COLO668 (cell line): ENCODE results near the gene MEIS3.

Experiments
- DNase-seq: peaks from one replicate; lab custom pipeline; 2025; ENCODE audit not compliant: unreplicated experiment; lab: John Stamatoyannopoulos, UW

Gene MEIS3

GRCh38 chr19:47419030-47419783 lies at the start of gene MEIS3:
TSS of gene MEIS3 (minus strand) at chr19:47419527. CDS start at chr19:47419081, 446 bp downstream.
- DNase-seq, result no peak

- no peak for DNase-seq
Observed at GRCh38 chr19:47467914-47468313, 48.6 kb upstream of the MEIS3 start.

DNA sequence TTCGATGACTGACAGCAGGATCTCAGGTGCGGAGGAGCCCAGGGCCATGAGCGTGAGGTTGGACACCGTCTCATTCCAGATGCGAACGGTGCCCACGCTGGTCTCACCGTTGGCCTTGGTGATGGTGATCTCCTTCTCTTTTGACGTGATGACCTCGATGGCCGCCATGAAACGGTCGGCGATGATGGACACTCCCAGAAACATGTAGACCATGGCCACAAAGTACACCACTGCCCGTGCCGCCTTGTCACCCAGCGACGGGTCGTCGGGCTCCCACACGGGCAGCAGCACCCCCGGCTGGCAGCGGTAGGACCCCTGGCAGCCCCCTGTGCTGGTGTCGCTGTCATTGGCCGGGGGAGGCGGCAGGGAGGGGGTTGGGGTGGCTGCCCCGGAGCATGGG lies 46.6 kb upstream of the MEIS3 start:
- DNase-seq, result no peak

DNA sequence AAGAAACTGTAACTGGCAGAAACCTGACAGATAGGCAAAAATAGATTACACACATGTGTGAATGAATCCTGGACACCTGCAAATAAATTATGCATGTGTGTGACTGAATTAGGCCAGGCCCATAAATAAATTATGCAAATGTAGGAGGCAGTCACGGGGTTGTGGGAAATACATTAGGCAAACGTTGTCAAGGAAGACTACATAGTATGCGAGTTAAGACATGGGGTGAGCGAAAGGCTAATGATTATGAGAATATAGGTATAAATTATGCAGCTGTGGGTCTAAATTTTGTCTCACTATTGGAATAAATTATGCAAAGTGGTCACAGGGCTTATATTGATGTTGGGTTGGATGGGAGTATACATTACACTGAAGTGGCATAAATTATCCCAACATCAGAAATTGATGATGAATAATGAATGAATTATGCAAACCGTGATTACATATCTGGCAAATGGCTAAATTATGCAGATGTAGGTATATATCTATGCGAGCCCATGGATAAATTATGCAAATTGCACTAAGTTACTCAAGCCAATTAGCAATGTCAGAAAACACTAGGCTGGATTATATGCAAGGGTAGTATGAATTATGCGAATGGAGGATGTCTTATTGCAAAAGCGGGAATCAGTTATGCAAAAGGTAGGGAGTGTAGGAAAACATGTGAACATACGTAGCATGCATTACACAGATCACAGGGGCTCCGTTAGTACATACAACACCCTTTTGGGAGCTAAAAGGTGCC lies 45.5 kb upstream of the MEIS3 start:
- no peak for DNase-seq

GRCh38 chr19:47461876-47462275 lies 42.5 kb upstream of the MEIS3 start:
- no peak for DNase-seq

GRCh38 chr19:47459477-47459876 lies 40.1 kb upstream of the MEIS3 start:
- no peak for DNase-seq

DNA sequence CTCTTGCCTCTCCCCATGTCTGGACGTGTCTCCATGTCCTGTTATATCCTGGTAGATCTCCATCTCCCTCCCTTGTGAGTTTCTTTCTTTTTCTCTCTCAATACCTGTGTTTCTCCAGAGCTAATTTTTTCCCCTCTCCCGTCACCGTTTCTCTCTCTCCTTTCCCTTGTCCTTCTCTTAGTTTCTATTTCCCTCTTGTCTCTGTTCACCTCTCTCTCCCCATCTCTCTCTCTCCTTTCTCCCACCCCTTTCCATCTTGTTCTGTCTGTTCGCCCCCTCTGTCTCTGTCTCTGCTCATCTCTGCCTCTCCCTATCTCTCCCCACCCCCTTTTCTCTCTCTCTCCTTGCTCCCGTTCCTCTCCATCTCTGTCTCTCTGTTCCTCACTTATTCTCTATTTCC lies 39.3 kb upstream of the MEIS3 start:
- DNase-seq, result no peak

GRCh38 chr19:47456721-47457474 lies 37.6 kb upstream of the MEIS3 start:
- no peak for DNase-seq

DNA sequence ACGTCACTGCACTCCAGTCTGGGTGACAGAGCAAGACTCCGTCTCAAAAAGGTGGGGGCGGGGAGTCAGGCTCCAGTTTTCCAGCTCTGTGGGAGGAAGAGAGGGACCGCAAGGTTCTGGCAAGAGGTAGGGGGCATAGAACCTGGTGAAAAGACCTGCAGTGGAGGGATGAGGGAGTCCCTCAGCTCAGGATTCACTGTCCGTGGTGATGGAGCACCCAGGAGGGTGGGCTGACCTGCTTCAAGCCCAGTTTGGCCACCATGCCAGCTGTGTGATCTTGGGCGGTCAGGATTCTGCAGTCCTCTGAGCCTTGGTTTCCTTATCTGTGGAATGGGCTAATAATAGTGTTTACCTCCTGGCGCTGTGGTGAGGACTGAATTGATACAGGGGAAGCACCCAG lies 31.2 kb upstream of the MEIS3 start:
- DNase-seq, result no peak

DNA sequence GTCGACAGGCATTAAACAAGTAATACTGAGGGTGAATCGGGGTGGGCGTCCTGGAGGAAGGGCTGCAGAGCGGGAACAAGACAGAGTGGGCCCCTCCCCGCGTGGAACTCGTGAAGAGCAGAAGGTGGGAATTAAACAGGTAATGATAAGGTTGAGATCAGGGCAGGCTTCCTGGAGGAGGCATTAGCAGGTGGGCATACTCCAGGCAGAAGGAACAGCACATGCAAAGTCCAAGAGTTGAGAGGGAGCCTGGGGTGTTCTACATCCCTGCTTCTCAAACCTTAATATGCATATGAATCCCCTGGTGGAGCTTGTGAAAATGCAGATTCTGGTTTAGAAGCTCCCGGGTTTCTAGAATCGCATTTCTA lies 29.0 kb upstream of the MEIS3 start:
- no peak for DNase-seq

- peak; percentile 65 for DNase-seq
Observed at GRCh38 chr19:47447470-47448359, 28.4 kb upstream of the MEIS3 start.

DNA sequence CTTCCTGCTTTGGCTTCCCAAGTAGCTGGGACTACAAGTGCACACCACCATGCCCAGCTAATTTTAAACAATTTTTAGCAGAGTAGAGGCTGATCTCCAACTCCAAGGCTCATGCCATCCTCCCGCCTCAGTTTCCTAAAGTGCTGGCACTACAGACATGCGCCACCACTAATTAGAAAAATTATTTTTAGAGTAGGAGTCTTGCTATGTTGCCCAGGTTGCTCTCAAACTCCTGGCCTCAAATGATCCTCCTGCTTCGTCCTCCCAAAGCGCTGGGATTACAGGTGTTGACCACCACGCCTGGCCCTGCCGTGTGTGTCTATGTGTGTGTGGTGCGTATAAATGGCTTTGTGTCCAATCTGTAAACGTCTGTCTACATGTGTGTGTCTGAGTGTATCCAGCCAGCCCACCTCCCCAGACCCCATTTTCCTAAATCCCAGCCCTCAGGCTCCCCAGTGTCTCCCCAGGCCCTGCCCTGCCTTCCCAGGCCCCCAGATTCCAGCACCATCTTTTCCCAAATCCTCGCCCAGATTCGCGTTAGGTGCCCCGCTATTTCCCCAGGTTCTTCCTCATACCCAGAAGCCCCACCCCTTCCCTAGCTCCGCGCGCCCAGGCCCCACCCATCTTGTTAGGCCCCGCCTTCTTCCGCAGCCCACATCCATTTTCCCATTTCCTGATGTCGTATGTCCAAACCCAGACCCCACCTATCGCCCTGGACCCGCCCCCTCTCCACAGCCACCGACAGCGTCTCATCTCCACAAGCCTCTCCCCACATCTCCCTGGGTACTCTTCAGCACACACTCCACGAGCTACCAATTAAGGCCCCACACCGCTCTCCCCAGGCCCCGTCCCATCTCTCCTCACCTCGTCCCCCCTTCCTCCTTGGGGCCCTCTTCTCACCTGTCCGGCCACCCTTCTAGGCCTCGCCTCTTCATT lies 27.5 kb upstream of the MEIS3 start:
- DNase-seq, result peak; percentile 55

DNA sequence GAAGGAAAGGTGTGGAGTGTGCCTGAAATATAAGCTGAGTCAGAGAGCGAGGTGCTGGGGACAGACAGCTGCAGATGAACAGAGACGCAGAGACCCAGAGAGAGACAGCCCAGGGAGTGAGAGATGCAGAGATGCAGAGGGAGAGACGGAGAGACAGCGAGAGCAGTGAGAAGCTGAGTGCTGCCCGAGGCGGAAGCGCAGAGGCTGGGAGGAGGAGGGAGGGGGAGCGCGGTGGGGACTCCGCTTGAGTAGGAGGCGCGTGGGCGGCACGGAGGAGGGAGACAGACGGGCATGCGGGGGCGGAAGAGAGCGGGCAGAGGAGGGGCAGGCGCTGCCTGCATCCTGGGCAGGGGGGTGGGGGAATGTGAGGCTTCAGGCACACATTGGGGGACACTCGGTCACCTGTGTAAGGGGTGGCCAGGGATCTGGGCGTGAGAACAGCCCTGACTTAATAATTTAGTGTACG lies 26.6 kb upstream of the MEIS3 start:
- DNase-seq, result peak; percentile 48

DNA sequence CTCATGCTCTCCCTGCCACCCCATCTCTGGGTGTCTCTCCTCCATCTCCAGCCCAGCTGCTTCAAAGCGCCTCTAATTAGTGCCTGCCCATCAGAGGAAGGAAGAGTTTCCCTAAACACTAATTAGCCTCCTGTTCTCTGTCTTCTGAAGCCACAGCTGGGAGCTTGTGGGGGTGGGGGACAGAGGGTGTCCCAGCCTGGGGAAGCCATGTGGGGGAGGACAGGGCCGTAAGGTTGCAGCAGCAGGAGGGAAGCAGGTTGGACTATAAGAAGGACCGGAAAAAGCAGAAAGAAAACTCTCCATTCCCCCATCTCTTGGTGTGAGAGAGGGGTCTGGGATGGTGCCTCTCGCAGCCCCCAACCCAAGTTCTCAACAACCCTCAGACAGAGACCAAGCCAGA lies 26.2 kb upstream of the MEIS3 start:
- DNase-seq, result no peak

DNA sequence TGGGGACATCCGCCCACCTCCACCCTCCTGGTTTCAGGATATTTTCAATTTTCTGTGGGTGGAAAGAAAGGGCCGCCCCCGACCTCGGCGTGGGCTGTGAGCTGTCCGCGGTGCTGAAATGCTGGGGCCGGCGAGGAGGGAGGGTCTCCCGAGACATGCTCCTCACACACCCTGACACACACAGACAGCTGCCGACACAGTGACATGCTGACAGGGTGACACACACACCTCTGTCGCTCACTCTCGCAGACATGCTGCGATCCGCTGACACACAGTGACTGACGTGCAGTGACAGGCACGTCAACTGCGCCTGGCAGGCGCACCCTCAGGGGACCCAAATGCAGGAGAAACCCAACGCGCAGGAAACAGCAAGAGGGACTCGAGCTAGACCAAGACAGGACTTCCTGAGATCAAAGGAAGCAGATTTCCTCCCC lies 25.1 kb upstream of the MEIS3 start:
- no peak for DNase-seq

DNA sequence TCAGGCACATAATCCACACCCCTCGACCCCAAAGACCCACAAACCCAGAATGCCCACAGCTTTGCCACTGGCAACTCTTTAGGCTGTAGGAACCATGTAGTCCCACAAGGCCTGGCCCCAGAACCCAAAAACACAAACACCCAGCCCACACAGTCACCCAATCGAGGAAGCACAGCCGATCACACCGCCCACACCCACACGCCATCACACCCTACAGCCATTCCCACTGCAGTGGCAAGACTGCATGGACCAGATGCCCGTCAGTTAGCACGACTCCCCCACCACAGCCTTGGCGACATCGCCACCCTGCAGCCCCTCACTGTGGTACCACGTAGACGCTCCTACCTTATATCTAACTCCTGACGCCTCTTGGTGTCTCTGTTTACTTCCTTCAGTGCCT lies 24.0 kb upstream of the MEIS3 start:
- DNase-seq, result no peak

- DNase-seq, result peak; percentile 20
Observed at GRCh38 chr19:47438793-47439220, 19.5 kb upstream of the MEIS3 start.

- no peak for DNase-seq
Observed at GRCh38 chr19:47437500-47437899, 18.2 kb upstream of the MEIS3 start.

DNA sequence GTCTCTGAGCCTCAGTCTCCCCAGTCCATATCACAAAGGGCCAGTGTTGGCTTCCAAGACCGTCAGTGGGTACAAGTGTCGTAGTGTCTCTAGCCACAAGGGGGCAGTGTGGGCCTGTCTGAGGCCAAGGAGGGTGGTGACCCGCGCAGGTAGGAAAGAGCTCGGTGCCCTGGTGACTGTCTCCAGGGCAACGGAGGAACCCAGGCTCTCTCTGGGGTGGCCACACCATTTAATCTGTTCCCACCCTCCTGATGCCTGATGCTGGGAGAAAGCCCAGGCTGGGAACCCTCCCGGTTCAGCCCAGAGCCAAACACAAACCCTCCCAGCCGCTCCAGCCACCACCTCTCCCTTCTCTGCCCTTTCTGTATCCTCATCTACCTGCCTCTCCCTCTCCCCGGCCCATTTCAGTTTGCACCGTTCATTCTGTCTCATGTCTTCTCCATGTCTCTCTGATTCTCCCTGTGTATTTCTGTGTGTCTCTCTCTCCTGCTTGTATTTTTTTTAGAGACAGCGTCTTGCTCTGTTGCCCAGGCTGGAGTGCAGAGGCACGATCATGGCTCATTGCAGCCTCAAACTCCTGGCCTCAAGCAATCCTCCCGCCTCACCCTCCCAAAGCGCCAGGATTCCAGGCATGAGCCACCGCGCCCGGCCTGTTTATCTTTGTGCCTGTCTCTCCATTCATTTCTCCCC lies 17.5 kb upstream of the MEIS3 start:
- peak; percentile 78 for DNase-seq
